ENCODE results near the gene PHLDB2. TPM values are rescaled to one million over a fixed set of nuclear protein-coding genes. Genes with fewer than 3 reads are reported as not detected.

PHLDB2 gene
- total RNA-seq, 1 experiment from 2014 or later: 30.7 TPM

DNA sequence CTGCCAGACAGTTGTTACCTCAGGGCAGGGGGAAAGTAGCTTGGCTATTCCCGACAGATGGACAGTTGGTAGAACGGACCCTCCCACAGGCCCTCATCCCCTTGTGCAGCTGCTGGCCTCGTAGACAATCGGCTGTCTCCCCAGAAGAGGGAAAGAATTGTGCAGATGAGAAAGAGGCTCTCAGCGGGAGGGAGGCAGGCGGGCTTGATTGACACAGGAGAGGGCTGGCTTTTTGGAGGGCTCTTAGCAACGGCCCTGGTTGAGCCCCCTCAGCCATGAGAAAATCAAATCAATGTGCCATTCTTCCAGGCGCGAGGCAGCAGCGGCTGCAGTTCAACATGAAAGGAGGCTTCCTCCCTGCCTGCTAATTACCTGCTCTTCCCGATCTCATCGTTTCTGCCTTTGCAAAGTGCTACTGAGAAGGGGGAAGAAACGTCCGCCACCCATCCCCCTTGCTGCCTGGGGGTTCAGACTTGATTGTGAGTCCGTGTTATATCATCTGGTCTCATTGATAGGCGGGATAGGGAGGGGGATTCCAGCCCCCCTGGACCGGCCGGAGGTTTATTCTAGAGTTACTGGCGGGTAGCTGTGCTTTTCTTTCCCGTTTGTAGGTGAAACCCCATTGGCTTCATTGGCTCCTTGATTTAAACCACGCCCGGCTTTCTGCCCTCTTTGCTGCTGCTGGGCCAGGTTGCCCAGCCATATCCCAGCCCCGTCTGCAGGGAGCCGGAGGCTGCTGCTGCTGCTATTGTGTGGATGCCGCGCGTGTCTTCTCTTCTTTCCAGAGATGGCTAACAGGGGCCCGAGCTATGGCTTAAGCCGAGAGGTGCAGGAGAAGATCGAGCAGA is 139.8 kb downstream of the PHLDB2 start, which contains the start of gene TAGLN3:
TSS of gene TAGLN3 (plus strand) at position 287 of the 848 bp plus-strand sequence. CDS start at position 788, 501 bp downstream.
- peaks cover 7% of the 10 kb centered on the region for H3K36me3 Mint-ChIP-seq (ENCODE audit: insufficient read depth, unreplicated experiment)
- DNase-seq: peak; percentile 26
- CTCF ChIA-PET: interaction anchor here (1.3 to 2.4 kb wide), 2 partner anchors 14 to 15 kb away, joined by 3 to 7 read pairs; no protein-coding TSS in a partner anchor
- peaks cover 14% of the 10 kb centered on the region for H3K4me1 Mint-ChIP-seq (ENCODE audit: low read depth, unreplicated experiment)
- TF ChIP-seq, protein P1, sequence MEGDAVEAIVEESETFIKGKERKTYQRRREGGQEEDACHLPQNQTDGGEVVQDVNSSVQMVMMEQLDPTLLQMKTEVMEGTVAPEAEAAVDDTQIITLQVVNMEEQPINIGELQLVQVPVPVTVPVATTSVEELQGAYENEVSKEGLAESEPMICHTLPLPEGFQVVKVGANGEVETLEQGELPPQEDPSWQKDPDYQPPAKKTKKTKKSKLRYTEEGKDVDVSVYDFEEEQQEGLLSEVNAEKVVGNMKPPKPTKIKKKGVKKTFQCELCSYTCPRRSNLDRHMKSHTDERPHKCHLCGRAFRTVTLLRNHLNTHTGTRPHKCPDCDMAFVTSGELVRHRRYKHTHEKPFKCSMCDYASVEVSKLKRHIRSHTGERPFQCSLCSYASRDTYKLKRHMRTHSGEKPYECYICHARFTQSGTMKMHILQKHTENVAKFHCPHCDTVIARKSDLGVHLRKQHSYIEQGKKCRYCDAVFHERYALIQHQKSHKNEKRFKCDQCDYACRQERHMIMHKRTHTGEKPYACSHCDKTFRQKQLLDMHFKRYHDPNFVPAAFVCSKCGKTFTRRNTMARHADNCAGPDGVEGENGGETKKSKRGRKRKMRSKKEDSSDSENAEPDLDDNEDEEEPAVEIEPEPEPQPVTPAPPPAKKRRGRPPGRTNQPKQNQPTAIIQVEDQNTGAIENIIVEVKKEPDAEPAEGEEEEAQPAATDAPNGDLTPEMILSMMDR (IDR thresholded peaks at IDR 0.05; ENCODE audit: unreplicated experiment): no peak
- no peak within 1 kb of the TSS for H3K27ac Mint-ChIP-seq (ENCODE audit: unreplicated experiment)
- no peaks in the 10 kb centered on the region for H3K27me3 Mint-ChIP-seq (ENCODE audit: unreplicated experiment)
- no TSS peak for BruUV-seq (replicated peaks)
- H3K4me3 Mint-ChIP-seq (ENCODE audit: low read depth, unreplicated experiment): peak within 1 kb of the TSS; percentile 72
- intact Hi-C loops (cut with micrococcal nuclease; ENCODE audit: unreplicated experiment): no loop called here
- peaks cover 4% of the 10 kb centered on the region for H3K9me3 Mint-ChIP-seq (ENCODE audit: low read depth, unreplicated experiment)

DNA sequence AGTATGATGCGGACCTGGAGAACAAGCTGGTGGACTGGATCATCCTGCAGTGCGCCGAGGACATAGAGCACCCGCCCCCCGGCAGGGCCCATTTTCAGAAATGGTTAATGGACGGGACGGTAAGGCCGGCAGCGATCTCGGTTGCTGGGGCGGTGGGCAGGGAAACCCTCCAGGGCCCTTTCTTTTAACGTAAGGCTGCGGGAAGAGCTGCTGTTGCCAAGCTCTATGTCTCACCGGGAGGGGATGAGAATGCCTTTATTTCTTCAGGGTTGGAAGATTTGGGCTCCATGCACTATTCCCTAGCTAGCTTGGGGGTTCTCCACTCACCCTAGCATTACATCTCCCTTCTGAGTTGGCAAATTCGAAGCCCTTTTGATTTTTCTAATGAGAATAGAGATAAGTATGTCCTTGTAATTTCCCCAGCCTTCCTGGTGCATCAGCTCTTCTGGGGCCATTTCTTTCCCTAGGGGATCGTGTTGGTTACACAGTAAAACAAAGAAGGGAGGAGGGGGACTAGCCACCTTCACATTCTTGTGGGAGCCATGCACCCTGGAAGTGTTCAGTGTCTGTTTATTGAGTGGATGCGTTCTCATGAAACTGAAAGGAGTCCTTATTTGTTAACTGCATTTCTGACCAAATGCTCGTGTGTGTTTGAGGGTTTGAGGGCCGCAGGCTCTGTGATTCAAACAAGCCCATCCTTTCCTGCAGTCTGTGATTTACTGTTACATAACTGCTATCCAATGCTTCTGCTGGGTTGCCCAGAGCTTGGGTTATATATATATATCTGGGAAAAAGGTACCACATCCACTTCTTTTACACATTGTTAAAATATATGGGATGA is 140.6 kb downstream of the PHLDB2 start:
- intact Hi-C loops (cut with micrococcal nuclease; ENCODE audit: unreplicated experiment): no loop called here
- Mint-ChIP-seq H3K4me1 (ENCODE audit: low read depth, unreplicated experiment) (peaks cover 14% of the 10 kb centered on the region), H3K4me3 (ENCODE audit: low read depth, unreplicated experiment) (peak overlapping the region; percentile 72), H3K36me3 (ENCODE audit: insufficient read depth, unreplicated experiment) (peaks cover 7% of the 10 kb centered on the region), H3K9me3 (ENCODE audit: low read depth, unreplicated experiment) (peaks cover 4% of the 10 kb centered on the region), H3K27ac (ENCODE audit: unreplicated experiment) (no peak overlapping the region), H3K27me3 (ENCODE audit: unreplicated experiment) (no peaks in the 10 kb centered on the region)
- BruUV-seq (replicated peaks): no TSS peak
- CTCF ChIA-PET: interaction anchor here (1.1 to 2.4 kb wide), 3 partner anchors 13 to 14 kb away, joined by 3 to 7 read pairs (median 3); no protein-coding TSS in a partner anchor
- TF ChIP-seq, protein P1 (IDR thresholded peaks at IDR 0.05; ENCODE audit: unreplicated experiment): no peak
- no peak for DNase-seq

DNA sequence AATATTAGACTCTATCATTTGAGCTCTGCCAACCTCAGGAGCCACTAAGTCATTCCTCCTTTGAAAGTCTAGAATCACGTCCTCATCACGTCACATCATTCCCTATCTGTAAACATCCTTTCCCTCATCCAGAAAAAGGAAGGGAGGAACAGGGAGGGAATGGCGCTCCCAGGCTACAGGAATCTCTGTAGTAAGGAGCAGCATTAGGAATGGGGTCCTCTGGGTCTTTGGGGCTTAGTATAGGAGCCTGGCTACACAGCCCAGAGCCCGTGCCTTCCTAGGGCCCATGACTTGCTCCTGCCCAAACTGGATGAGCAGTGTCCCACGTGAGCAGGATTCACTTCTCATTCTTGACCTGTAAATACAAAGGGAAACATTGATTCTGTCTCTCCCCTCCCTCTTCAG is 141.3 kb downstream of the PHLDB2 start:
- CTCF ChIA-PET: interaction anchor here (1.1 kb wide), 1 partner anchor 13 kb away, joined by 3 read pairs; no protein-coding TSS in a partner anchor
- intact Hi-C loops (cut with micrococcal nuclease; ENCODE audit: unreplicated experiment): no loop called here
- no peak for DNase-seq
- Mint-ChIP-seq H3K4me1 (ENCODE audit: low read depth, unreplicated experiment) (peaks cover 14% of the 10 kb centered on the region), H3K36me3 (ENCODE audit: insufficient read depth, unreplicated experiment) (peaks cover 7% of the 10 kb centered on the region), H3K4me3 (ENCODE audit: low read depth, unreplicated experiment) (no peak overlapping the region), H3K9me3 (ENCODE audit: low read depth, unreplicated experiment) (peaks cover 1% of the 10 kb centered on the region), H3K27ac (ENCODE audit: unreplicated experiment) (no peak overlapping the region), H3K27me3 (ENCODE audit: unreplicated experiment) (no peaks in the 10 kb centered on the region)
- TF ChIP-seq, protein P1 (IDR thresholded peaks at IDR 0.05; ENCODE audit: unreplicated experiment): no peak
- no TSS peak for BruUV-seq (replicated peaks)

DNA sequence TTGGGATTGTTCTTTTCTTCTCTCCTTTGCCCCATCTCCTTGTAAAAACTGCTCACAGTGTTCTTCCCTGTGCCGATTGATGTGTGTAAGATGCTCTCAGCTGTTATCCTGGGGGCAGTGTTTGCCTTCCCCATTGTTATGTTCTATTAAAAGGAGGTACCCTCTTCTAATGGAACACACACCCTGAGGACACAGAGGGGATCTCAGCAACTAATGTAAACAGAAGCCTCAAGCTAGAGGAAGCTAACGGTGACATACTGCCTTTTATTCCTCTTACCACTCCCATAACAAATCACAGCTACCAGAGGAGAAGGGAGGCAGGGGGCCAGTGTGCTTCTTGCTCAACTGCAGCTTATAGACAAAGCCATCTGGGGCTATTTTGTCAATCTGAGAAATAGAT is 141.9 kb downstream of the PHLDB2 start:
- intact Hi-C loops (cut with micrococcal nuclease; ENCODE audit: unreplicated experiment): no loop called here
- peaks cover 14% of the 10 kb centered on the region for H3K4me1 Mint-ChIP-seq (ENCODE audit: low read depth, unreplicated experiment)
- no peaks in the 10 kb centered on the region for H3K27me3 Mint-ChIP-seq (ENCODE audit: unreplicated experiment)
- H3K4me3 Mint-ChIP-seq (ENCODE audit: low read depth, unreplicated experiment): no peak overlapping the region
- CTCF ChIA-PET: interaction anchor here (1.1 kb wide), 1 partner anchor 13 kb away, joined by 3 read pairs; no protein-coding TSS in a partner anchor
- TF ChIP-seq, protein P1 (IDR thresholded peaks at IDR 0.05; ENCODE audit: unreplicated experiment): no peak
- H3K36me3 Mint-ChIP-seq (ENCODE audit: insufficient read depth, unreplicated experiment): peaks cover 7% of the 10 kb centered on the region
- no peak overlapping the region for H3K27ac Mint-ChIP-seq (ENCODE audit: unreplicated experiment)
- BruUV-seq (replicated peaks): no TSS peak
- no peaks in the 10 kb centered on the region for H3K9me3 Mint-ChIP-seq (ENCODE audit: low read depth, unreplicated experiment)
- no peak for DNase-seq

Measured in Calu3 (cell line).